Daoy (cell line): ENCODE results near the gene CRELD2. TPM values are rescaled to one million over a fixed set of nuclear protein-coding genes. Genes with fewer than 3 reads are reported as not detected.
A peak's percentile ranks its signal among the peaks of the same experiment; 100 is the strongest.

Experiments used
- DNase-seq: peaks from one replicate; pipeline ENCODE4 v3.0.0-alpha.2; 2015; ENCODE audit warnings: low read depth
- total RNA-seq: library from RNA; depleted of rRNA; stranded (reverse); fragments of >200 nt; shearing (Covaris generic); gene quantifications from 2 replicates; pipeline ENCODE4 v1.2.3, GENCODE V29; 2014

Gene CRELD2
- total RNA-seq, 1 experiment from 2014 or later, result 59.4 TPM

GRCh38 chr22:49956914-49957825 is 38.7 kb downstream of the CRELD2 start:
- no peak for DNase-seq

GRCh38 chr22:49957826-49958365 is 39.5 kb downstream of the CRELD2 start:
- no peak for DNase-seq

DNA sequence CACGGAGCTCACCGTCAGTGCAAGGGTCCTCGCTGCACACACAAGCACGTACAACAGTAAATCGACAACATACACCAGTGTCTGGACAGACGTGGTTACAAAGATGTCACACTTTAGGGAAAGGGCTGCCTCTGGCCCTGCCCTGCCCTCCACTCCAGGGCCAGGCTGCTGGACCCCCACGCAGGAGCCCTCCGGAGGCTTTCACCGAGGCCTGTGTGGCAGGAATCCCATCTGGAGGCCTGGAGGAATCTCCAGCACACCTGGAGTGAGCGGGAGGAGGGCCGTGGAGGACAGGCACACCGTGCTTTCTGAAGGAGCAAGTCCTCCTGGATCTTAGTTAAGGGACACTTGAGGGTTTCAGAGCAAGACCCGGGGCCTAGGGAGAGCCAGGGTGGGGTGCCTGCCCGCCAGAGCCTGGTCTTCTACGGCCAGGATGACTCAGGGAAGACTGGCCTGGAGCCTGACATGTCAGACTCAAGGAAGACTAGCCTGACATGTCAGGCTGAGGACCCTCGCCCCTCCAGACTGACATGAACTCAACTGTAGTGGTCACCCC is 40.0 kb downstream of the CRELD2 start:
- no peak for DNase-seq

- no peak for DNase-seq
Measured at GRCh38 chr22:49958931-49959781, 40.7 kb downstream of the CRELD2 start.

GRCh38 chr22:49959782-49960158 is 41.3 kb downstream of the CRELD2 start:
- DNase-seq, result peak; percentile 62

DNA sequence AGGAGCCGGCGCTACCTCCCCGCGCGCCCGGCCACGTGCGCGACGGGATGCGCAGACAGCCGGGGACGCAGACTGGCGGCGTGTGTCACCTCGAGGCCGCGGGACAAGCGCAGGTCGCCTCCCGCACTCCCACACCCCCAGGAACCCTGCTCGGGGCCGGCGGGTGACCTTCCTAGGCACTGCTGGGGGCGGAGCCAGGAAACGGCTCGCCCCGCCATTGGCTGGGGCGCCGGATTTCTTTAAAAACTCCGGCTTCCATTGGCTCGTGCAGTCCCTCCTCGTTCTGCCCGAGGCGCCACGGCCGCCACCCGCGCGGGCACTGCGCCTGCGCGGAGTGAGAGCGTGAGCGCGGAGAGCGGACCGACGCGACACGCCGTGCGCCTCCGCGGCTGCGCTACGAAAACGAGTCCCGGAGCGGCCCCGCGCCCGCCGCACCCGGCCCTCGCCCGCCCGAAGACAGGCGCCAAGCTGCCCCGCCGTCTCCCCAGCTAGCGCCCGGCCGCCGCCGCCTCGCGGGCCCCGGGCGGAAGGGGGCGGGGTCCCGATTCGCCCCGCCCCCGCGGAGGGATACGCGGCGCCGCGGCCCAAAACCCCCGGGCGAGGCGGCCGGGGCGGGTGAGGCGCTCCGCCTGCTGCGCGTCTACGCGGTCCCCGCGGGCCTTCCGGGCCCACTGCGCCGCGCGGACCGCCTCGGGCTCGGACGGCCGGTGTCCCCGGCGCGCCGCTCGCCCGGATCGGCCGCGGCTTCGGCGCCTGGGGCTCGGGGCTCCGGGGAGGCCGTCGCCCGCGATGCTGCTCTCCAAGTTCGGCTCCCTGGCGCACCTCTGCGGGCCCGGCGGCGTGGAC is 41.9 kb downstream of the CRELD2 start, which contains the start of gene PIM3:
Gene PIM3, plus strand, starts transcription at position 614 of the 846 bp plus-strand sequence. Its CDS starts 176 bp downstream, at position 790.
- DNase-seq, result peak; percentile 97

DNA sequence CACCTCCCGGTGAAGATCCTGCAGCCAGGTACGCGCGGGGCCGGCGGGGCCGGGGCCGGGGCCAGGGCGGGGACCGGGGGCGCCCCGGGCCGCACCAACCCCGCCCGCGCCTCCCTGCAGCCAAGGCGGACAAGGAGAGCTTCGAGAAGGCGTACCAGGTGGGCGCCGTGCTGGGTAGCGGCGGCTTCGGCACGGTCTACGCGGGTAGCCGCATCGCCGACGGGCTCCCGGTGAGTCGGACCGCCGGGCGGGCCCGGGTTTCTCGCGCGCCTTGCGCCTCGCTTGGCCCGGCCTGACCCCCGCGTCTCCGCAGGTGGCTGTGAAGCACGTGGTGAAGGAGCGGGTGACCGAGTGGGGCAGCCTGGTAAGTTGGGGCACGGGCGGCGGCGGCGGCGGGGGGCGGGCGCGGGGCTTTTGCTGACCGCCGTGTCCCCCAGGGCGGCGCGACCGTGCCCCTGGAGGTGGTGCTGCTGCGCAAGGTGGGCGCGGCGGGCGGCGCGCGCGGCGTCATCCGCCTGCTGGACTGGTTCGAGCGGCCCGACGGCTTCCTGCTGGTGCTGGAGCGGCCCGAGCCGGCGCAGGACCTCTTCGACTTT is 42.7 kb downstream of the CRELD2 start:
- peak; percentile 72 for DNase-seq

DNA sequence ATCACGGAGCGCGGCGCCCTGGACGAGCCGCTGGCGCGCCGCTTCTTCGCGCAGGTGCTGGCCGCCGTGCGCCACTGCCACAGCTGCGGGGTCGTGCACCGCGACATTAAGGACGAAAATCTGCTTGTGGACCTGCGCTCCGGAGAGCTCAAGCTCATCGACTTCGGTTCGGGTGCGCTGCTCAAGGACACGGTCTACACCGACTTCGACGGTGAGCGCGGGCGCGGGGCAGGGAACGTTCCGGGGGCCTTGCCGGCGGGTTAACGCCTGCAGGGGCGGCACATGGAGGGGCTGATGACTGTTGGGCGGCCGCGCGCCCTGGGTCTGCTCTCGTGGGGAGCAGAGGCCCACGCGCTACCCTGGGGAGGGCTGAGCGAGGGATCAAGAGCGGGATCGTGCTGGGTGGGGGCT is 43.2 kb downstream of the CRELD2 start:
- DNase-seq, result no peak

- DNase-seq, result peak; percentile 93
Measured at GRCh38 chr22:49962012-49962750, 43.7 kb downstream of the CRELD2 start.

GRCh38 chr22:49962751-49963646 is 44.6 kb downstream of the CRELD2 start:
- DNase-seq, result no peak

- no peak for DNase-seq
Measured at GRCh38 chr22:49963647-49964026, 45.2 kb downstream of the CRELD2 start.

- DNase-seq, result peak; percentile 4
Measured at GRCh38 chr22:49964136-49965090, 46.0 kb downstream of the CRELD2 start.

- DNase-seq, result peak; percentile 4
Measured at GRCh38 chr22:49965091-49966040, 46.9 kb downstream of the CRELD2 start.

GRCh38 chr22:49966041-49966773 is 47.8 kb downstream of the CRELD2 start:
- DNase-seq, result peak; percentile 3
